GM10847 (cell line): ENCODE measurements around the gene SERPINA3.

Experiments used
- POLR2A ChIP-seq: IDR thresholded peaks from 2 replicates; pipeline ENCODE4 v1.6.1; 2011; ENCODE audit not compliant: insufficient read length; ENCODE audit errors: extremely low read depth

SERPINA3 gene

GRCh38 chr14:94621358-94622134, 9.4 kb downstream of the SERPINA3 start:
- no peak for TF ChIP-seq POLR2A

DNA sequence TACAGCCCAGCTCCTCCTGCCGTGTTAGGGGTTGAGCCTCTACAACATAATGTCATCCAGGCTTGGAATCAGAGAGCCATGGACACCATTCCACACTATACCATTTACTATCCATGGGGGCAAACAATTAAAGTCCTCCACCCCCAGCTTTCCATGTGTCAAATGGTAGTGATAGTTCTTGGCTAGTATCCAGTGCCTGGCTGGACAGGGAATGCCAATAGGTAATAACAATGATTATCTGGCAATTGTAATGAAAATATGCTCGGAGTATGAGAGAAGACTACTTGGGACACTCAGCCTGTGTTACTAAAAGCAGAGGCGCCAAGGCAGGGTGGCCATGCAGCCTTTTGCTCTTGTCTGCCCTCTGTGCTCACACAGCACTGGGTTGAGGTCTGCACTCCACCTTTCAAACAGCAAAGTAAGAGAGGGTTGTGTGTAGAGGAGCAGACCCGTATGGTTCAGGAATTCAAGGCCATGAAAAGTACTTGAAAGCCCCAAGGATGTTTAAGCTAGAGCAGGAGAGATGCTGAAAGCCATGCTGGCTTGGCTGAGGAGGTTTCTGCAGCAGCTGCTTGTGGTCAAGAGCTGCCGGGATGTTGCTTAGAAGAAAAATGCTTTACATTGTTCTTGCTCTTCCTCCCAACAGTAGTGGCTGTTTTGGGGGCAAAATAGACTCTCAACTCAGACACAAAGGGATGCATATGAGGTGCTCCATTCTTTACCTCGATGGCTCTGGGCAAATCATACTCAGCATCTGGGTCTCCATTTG, 10.6 kb downstream of the SERPINA3 start:
- no peak for TF ChIP-seq POLR2A

DNA sequence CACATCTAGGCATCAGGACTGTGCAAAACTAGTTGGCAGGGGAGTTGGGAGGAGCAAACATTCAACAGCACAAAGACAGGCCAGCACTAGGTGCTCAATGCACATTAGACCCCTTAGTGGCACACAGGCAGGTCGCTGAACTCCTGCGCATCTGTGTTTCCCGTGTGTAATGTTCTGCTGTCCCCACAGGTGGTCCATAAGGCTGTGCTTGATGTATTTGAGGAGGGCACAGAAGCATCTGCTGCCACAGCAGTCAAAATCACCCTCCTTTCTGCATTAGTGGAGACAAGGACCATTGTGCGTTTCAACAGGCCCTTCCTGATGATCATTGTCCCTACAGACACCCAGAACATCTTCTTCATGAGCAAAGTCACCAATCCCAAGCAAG, 11.2 kb downstream of the SERPINA3 start:
- no peak for TF ChIP-seq POLR2A

DNA sequence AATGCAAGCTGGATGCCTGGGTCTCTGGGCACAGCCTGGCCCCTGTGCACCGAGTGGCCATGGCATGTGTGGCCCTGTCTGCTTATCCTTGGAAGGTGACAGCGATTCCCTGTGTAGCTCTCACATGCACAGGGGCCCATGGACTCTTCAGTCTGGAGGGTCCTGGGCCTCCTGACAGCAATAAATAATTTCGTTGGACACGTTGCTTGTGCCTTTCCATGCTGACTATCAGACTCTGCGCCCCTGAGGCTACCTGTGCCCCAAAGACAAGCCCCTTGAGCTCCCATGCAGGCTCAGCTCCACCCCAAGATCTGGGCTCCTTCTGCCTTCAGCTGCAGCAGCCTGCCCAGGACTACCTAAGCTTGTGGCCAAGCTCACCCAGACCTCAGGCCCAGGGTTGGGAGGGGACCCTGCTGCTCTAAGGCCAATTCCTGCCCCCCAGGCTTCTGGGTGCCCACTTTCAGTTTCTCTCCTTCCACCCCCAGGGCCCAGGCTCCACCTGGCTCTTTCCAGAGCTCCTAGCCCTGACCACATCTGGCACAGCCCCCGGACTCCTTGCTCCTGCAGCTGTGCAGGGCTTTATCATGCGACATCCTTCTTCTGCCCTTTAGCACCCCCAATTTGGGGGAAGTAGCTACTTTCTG, 11.8 kb downstream of the SERPINA3 start:
- no peak for TF ChIP-seq POLR2A

DNA sequence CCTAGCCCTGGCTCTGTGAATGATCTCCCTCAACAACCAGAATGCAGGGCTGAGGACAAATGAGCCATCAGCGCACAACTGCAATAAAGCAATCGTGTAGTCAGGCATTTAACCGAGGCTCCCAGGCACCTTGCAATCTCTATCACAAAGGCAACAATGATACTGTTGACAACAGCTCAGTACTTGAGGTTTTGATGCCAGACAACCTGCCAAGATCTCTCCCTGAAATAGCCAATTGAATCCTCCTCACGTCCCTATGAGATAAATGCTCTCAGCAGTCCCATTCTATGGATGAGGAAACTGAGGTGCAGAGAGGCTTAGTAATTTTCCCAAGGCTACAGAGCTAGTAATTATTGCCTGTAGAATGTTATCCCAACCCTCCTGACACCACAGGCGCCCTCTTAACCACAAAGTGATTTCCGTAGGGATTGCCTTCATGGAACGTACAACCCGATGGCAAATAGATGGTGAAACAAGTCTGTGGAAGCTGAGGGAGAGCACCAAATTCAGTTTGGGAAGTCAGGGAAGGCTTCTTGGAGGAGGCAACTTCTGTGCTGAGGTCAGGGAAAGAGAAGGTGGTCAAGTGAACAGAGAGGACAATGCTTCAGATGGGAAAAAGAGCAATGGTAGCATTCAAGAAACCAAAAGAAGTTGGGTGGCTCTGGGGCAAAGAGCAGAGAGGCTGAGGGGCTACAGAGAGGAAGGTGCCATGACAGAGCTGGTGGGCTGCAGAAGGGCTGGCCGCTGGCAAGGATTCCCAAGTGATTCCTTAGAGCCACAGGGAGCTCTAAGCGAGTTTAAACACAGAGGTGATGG, 12.6 kb downstream of the SERPINA3 start:
- TF ChIP-seq POLR2A = no peak

DNA sequence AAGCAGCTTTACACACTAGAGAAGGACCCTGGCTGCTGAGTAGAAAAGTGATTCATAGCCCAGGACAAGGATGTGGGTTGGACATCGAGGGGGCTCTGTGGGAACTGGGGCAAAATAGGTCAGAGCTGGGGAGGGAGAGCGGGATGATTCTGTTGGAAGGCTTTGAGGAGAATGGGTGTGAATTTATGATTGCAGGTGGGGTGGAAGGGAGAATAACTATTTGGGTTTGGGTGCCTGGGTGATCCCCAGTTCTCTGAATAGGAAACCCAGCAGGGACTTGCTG, 13.1 kb downstream of the SERPINA3 start:
- no peak for TF ChIP-seq POLR2A

DNA sequence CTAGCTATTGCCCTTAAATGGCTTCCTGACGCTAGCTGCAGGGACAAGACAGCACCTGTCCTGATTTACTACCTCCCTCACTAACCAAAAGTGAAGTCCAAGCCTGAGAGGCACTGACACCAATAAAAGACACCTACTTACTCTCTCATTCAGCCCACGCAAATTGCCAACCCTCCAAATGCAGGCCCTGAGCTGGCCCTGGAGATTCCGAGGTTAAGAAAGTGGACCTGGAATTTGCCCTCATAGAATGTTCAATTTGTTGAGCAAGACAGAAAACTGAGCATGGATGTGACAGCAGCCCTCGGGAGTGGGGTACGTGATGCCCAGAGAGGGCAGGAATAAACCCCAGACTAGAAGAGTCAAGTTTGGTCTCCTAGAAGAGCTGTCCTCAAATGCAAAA, 16.4 kb downstream of the SERPINA3 start:
- no peak for TF ChIP-seq POLR2A

DNA sequence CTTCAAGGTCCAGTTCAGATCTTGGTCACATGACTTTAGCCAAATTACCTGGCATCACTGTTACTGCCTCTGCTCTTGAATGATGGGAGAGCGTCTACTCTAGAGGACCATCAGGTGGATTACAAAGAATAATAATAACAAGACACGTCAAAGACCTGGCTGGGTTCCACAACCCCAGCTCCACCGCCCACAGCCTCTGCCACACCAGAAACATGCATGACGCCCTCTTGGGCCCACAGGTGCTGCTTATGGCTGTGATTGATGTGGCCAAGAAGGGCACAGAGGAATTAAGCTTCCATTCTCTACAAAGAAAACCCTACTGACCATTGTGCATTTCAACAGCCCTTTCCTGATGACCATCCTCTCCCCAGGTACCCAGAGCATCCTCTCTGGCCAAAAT, 18.2 kb downstream of the SERPINA3 start:
- no peak for TF ChIP-seq POLR2A

DNA sequence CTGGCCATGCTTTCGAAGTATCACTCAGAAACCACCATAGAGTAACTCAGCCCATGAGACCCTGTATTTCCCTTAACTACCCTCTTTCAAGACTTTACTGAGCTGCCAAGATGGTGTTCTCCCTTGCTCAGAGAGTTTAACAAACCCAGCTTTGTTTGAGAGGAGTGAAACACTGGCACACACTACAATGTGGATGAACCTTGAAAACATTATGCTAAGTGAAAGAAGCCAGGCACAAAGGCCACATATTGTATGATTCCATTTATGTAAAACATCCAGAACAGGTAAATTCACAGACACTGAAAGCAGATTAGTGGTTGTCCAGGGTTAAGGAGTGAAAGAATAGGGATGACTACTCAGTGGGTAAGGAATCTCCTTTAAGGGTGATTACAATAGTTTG, 18.9 kb downstream of the SERPINA3 start:
- no peak for TF ChIP-seq POLR2A

- no peak for TF ChIP-seq POLR2A
These were observed 19.5 kb downstream of the SERPINA3 start for GRCh38 chr14:94631536-94632304.

DNA sequence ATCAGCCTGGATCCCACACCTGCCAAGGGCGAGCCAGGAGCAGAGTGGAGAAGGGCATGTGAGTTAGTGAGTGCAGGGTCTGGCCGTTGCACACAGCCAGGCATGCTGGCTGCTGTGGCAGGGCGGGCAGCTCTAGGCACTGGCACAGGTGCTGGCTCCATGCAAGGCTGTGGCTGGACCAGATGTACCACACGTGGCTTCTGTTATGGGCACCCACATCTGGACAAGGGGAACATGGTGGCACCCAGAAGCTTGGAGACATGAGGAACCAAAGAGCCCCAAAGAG, 20.1 kb downstream of the SERPINA3 start:
- no peak for TF ChIP-seq POLR2A

- no peak for TF ChIP-seq POLR2A
These were observed 20.9 kb downstream of the SERPINA3 start for GRCh38 chr14:94633121-94633520.

- TF ChIP-seq POLR2A = no peak
These were observed 23.0 kb downstream of the SERPINA3 start for GRCh38 chr14:94635154-94635553.

GRCh38 chr14:94636744-94637412, 24.7 kb downstream of the SERPINA3 start:
- TF ChIP-seq POLR2A = no peak
